ENCODE measurements around the gene FBXO17.
"Not testable (repeated sequence)": the region's sequence is repeated elsewhere in the genome, so short reads cannot be mapped to it uniquely, and the experiment has no call there.

FBXO17 gene, protein sequence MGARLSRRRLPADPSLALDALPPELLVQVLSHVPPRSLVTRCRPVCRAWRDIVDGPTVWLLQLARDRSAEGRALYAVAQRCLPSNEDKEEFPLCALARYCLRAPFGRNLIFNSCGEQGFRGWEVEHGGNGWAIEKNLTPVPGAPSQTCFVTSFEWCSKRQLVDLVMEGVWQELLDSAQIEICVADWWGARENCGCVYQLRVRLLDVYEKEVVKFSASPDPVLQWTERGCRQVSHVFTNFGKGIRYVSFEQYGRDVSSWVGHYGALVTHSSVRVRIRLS

GRCh38 chr19:38975214-38975860, at the start of gene FBXO17:
FBXO17 (minus strand) TSS chr19:38975742; CDS start chr19:38950319, 25,423 bp downstream.
- no peak for DNase-seq (ENCODE audit: low read depth in 2 of 2, low spot score in 1 of 2)

GRCh38 chr19:39024875-39025641, 49.5 kb upstream of the FBXO17 start:
- DNase-seq (ENCODE audit: low read depth in 2 of 2, low spot score in 1 of 2): no peak

GRCh38 chr19:39021063-39021462, 45.5 kb upstream of the FBXO17 start:
- no peak for DNase-seq (ENCODE audit: low read depth in 2 of 2, low spot score in 1 of 2)

GRCh38 chr19:39017646-39018045, 42.1 kb upstream of the FBXO17 start:
- no peak for DNase-seq (ENCODE audit: low read depth in 2 of 2, low spot score in 1 of 2)

DNA sequence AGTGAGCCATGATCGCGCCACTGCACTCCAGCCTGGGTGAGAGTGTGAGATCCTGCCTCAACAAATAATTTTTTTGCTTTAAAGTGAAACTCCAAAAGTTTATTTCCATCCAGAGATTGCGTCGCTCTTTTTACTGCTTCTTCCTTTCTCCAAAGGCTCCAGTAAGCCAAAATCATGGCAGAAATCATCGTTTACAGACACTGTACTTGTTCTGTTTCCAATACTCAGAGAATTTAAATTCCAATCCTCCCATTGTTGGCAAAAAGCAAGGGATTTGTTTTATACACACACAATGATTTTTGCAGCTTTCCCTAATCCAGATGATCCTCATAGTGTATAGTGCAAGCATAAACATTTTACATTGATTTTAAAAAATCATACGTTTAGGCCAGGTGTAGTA, 41.5 kb upstream of the FBXO17 start:
- DNase-seq (ENCODE audit: low read depth in 2 of 2, low spot score in 1 of 2): no peak

- DNase-seq (ENCODE audit: low read depth in 2 of 2, low spot score in 1 of 2): no peak
These were observed 38.5 kb upstream of the FBXO17 start for GRCh38 chr19:39014037-39014436.

GRCh38 chr19:39009001-39009400, 33.5 kb upstream of the FBXO17 start:
- no peak for DNase-seq (ENCODE audit: low read depth in 2 of 2, low spot score in 1 of 2)

- no peak for DNase-seq (ENCODE audit: low read depth in 2 of 2, low spot score in 1 of 2)
These were observed 32.6 kb upstream of the FBXO17 start for GRCh38 chr19:39008137-39008536.

DNA sequence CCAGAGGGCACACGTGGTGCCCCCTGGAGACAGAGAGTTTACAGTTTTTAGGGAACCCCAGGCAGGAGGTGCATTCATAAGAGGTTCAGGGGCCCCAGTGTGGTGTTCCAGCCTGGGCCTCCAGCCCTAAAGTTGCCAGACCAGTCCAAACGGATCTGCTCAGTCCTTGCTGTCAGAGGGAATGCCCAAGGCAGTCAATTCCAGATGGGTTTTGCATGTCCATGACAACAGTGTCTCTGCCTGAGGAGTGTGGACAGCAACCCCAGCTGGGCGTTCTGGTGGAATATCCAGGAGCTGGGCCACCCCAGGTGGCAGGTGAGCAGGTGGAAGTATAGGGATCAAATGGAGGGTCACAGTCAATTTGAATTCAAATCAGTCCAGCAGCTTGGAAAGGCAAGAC, 31.6 kb upstream of the FBXO17 start:
- DNase-seq (ENCODE audit: low read depth in 2 of 2, low spot score in 1 of 2): no peak

GRCh38 chr19:39004403-39004802, 28.9 kb upstream of the FBXO17 start:
- no peak for DNase-seq (ENCODE audit: low read depth in 2 of 2, low spot score in 1 of 2)

DNA sequence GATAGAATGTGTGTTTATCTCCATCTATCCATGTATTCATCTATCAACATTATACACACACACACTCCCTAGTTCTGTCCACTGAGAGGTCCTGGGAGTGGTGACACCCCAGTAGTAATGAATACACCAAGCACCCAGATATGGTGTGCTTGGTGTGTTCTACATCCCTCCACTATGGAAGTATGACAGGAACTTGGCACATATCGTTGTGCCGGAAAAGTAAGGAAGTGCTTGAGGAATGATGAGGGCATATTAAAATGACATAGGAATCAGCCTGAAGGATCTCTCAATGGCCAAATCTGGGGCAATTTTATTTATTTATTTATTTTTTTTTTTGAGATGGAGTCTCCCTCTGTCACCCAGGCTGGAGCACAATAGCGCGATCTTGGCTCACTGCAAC, 28.3 kb upstream of the FBXO17 start:
- no peak for DNase-seq (ENCODE audit: low read depth in 2 of 2, low spot score in 1 of 2)

DNA sequence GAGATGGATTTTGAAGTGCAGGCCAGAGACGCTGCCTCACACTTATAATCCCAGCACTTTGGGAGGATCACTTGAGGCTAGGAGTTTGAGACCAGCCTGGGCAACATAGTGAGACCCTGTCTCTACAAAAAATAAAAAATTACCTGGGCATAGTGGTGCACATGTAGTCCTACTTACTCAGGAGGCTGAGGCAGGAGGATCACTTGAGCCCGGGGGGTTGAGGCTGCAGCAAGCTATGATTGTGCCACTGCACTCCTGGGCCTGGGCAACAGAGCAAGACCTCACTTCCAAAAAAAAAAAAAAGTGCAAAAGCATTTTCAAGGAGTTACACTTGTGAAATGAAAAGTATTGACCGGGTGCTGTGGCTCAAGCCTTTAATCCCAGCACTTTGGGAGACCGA, 27.6 kb upstream of the FBXO17 start:
- no peak for DNase-seq (ENCODE audit: low read depth in 2 of 2, low spot score in 1 of 2)

DNA sequence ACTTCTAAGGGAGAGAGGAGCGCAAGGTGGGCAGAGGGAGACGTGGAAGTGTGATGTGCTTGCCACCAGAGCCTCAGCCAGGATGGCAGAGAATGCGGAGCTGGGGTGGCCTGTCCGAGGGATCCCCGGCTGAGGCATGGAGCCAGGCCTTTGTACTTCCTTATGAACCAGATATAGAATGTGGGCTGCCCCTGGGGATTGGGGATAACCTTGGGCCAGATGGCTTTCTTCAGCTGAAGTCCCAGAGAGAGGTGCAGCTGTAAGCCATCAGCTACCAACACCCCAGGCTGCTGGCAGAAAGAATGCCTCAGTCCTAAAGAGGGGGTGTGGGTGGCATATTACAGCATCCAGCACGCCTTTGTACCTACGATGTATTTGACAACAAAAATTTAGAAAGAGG, 25.5 kb upstream of the FBXO17 start:
- no peak for DNase-seq (ENCODE audit: low read depth in 2 of 2, low spot score in 1 of 2)

GRCh38 chr19:38997576-38997975, 22.0 kb upstream of the FBXO17 start:
- DNase-seq (ENCODE audit: low read depth in 2 of 2, low spot score in 1 of 2): not testable (repeated sequence)

GRCh38 chr19:38993271-38993670, 17.7 kb upstream of the FBXO17 start:
- DNase-seq (ENCODE audit: low read depth in 2 of 2, low spot score in 1 of 2): no peak

GRCh38 chr19:38990949-38991697, 15.6 kb upstream of the FBXO17 start:
- no peak for DNase-seq (ENCODE audit: low read depth in 2 of 2, low spot score in 1 of 2)

GRCh38 chr19:38989614-38990013, 14.1 kb upstream of the FBXO17 start:
- DNase-seq (ENCODE audit: low read depth in 2 of 2, low spot score in 1 of 2): not testable (repeated sequence)

DNA sequence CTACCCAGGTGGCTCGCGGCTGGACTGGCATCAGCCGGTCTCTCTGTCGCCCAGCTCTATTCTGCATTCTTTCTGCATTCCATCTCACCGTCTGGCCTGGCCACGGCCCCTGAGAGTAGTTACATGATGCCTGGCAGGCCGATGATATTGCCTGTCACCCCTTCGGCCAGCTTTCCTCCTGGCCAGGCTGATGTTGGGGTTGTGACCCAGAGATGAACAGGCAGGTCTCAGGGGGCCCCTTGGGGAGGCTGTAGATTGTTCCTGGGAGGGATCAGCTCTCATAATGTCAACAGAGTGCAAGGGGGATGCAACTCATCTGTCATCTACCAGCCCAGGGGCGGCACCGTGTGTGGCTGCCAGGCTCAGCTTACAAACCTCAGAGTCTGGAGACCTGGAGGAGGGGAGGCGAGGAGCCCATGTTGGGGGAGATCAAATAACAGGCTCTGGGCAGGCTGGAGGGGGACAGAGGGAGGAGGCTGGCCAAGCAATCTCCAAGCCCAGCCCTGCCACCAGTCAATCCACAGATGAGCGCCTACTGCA, 13.6 kb upstream of the FBXO17 start:
- no peak for DNase-seq (ENCODE audit: low read depth in 2 of 2, low spot score in 1 of 2)

DNA sequence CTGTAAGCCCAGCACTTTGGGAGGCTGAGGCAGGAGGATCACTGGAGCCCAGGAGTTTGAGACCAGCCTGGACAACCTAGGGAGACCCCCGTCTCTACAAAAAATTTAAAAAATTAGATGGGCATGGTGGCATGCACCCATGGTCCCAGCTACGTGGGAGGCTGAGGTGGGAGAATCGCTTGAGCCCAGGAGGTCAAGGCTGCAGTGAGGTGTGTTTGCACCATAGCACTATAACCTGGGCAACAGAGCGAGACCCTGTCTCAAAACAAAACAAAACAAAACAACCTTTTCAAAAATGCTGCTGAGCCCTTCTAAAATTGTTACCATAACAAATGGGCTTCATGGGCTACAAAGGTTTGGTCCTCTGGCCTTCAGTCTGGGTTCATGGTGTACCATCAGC, 13.1 kb upstream of the FBXO17 start:
- not testable (repeated sequence) for DNase-seq (ENCODE audit: low read depth in 2 of 2, low spot score in 1 of 2)

DNA sequence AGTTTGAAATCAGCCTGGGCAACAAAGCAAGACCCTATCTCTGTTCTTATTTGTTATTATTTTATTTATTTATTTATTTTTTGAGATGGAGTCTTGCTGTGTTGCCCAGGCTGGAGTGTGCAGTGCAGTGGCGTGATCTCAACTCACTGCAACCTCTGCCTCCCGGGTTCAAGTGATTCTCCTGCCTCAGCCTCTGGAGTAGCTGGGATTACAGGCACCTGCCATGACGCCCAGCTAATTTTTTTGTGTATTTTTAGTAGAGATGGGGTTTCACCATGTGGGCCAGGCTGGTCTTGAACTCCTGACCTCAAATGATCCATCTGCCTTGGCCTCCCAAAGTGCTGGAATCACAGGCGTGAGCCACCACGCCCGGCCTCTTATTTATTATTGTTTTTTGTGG, 12.2 kb upstream of the FBXO17 start:
- not testable (repeated sequence) for DNase-seq (ENCODE audit: low read depth in 2 of 2, low spot score in 1 of 2)

GRCh38 chr19:38985262-38985661, 9.7 kb upstream of the FBXO17 start:
- DNase-seq (ENCODE audit: low read depth in 2 of 2, low spot score in 1 of 2): no peak
